H1 (cell line): ENCODE results near the gene SDHAF2. TPM values are rescaled to one million over a fixed set of nuclear protein-coding genes. Genes with fewer than 3 reads are reported as not detected.

Source experiments
- CTCF ChIA-PET: fragments of 300-600 bp; sonication (Branson Sonifier 250); formaldehyde crosslinking; loops from one replicate; lab custom pipeline; 2021; ENCODE audit not compliant: partially characterized antibody; lab: Charles Lee
- POLR2A ChIA-PET: fragments of 300-600 bp; sonication (Branson Sonifier 250); formaldehyde crosslinking; loops from one replicate; lab custom pipeline; 2021; ENCODE audit warnings: inconsistent platforms; ENCODE audit not compliant: partially characterized antibody; lab: Charles Lee
- DNase-seq, 2 experiments: peaks; one replicate each; pipeline versions ENCODE4 v3.0.0 to v3.0.0-alpha.2; 2010 to 2022; ENCODE audit warnings: low spot score in 2 of 2, low read depth in 1 of 2, mixed read lengths in 1 of 2
- FAIRE-seq: peaks from 2 replicates; lab custom pipeline; 2011; peaks lifted over from hg19 to GRCh38; lab: Jason Lieb, UNC
- H2AFZ ChIP-seq: 2 replicates; pipeline ENCODE4 v1.8.1; 2012; ENCODE audit warnings: low read length, inconsistent platforms
- H2AK5ac ChIP-seq: 2 replicates; pipeline ENCODE4 v1.6.1; 2013; ENCODE audit warnings: low read depth, low read length
- H2BK120ac ChIP-seq: replicated peaks from 2 replicates; pipeline ENCODE3; 2013; ENCODE audit warnings: low read depth, low read length, inconsistent platforms
- H2BK12ac ChIP-seq: 2 replicates; pipeline ENCODE4 v1.6.1; 2013; ENCODE audit warnings: low read depth, low read length
- H2BK15ac ChIP-seq: 2 replicates; pipeline ENCODE4 v1.6.1; 2013; ENCODE audit warnings: low read length
- H2BK20ac ChIP-seq: 2 replicates; pipeline ENCODE4 v1.6.1; 2013; ENCODE audit warnings: low read length
- H2BK5ac ChIP-seq: 2 replicates; pipeline ENCODE4 v1.6.1; 2013; ENCODE audit warnings: low read depth, low read length
- H3K14ac ChIP-seq: 2 replicates; pipeline ENCODE4 v1.6.1; 2013; ENCODE audit warnings: inconsistent platforms; ENCODE audit not compliant: insufficient read length
- H3K18ac ChIP-seq: 2 replicates; pipeline ENCODE4 v1.6.1; 2013; ENCODE audit warnings: low read length; ENCODE audit errors: extremely low read depth
- H3K23ac ChIP-seq: 2 replicates; pipeline ENCODE4 v1.6.1; 2013; ENCODE audit warnings: inconsistent platforms; ENCODE audit not compliant: insufficient read length
- H3K23me2 ChIP-seq: 2 replicates; pipeline ENCODE4 v1.6.1; 2013; ENCODE audit warnings: low read depth, low read length
- H3K27ac ChIP-seq: 2 replicates; pipeline ENCODE4 v1.6.1; 2011; ENCODE audit warnings: low read depth, low read length, inconsistent platforms
- H3K27me3 ChIP-seq, 4 experiments: replicated peaks in 1 of 4; 1 replicate in 1 of 4; 2 replicates in 3 of 4; pipeline versions ENCODE4 v1.6.1 to v1.8.1; 2011 to 2013; ENCODE audit warnings: low read length in 3 of 4, mild to moderate bottlenecking in 3 of 4, inconsistent platforms in 2 of 4, mixed read lengths in 2 of 4, moderate library complexity in 1 of 4; ENCODE audit not compliant: control insufficient read depth in 3 of 4, insufficient read depth in 3 of 4; ENCODE audit errors: extremely low read depth in 1 of 4
- H3K36me3 ChIP-seq, 4 experiments: 2 replicates each; pipeline versions ENCODE4 v1.6.1 to v1.8.1; 2011 to 2013; ENCODE audit warnings: mild to moderate bottlenecking in 4 of 4, low read length in 3 of 4, moderate library complexity in 2 of 4, control low read depth in 1 of 4, inconsistent platforms in 1 of 4; ENCODE audit not compliant: insufficient read depth in 4 of 4, control insufficient read depth in 2 of 4
- H3K4ac ChIP-seq: replicated peaks from 2 replicates; pipeline ENCODE3; 2013; ENCODE audit warnings: low read length, low read depth, mixed read lengths, inconsistent platforms; ENCODE audit not compliant: insufficient read length
- H3K4me1 ChIP-seq, 4 experiments: replicated peaks in 1 of 4; 1 replicate in 1 of 4; 2 replicates in 3 of 4; pipeline versions ENCODE4 v1.6.1 to v1.8.1; 2011 to 2013; ENCODE audit warnings: low read length in 3 of 4, inconsistent platforms in 2 of 4, mixed read lengths in 1 of 4; ENCODE audit not compliant: insufficient read depth in 4 of 4, control insufficient read depth in 3 of 4
- H3K4me2 ChIP-seq, 2 experiments: 2 replicates each; pipeline versions ENCODE4 v1.6.1 to v1.8.1; 2011 to 2013; ENCODE audit warnings: low read depth in 2 of 2, low read length in 2 of 2, control low read depth in 1 of 2, inconsistent platforms in 1 of 2, mild to moderate bottlenecking in 1 of 2; ENCODE audit not compliant: insufficient read depth in 1 of 2
- H3K4me3 ChIP-seq, 4 experiments: fragments of 200-600, 300-600 bp in 1 of 4; sonication (generic), shearing (Covaris generic), sonication (Bioruptor Twin) in 1 of 4; 2 replicates each; pipeline versions ENCODE4 v1.5.1 to v1.8.1; 2011 to 2016; ENCODE audit warnings: low read length in 4 of 4, low read depth in 3 of 4, control low read depth in 2 of 4, inconsistent platforms in 2 of 4, mild to moderate bottlenecking in 2 of 4, mixed read lengths in 1 of 4, moderate library complexity in 1 of 4; ENCODE audit not compliant: insufficient read depth in 2 of 4; ENCODE audit errors: extremely low read depth in 1 of 4
- H3K56ac ChIP-seq: replicated peaks from 2 replicates; pipeline ENCODE3; 2013; ENCODE audit warnings: low read depth, mild to moderate bottlenecking, mixed read lengths, low read length, inconsistent platforms; ENCODE audit not compliant: insufficient read length
- H3K79me1 ChIP-seq: 2 replicates; pipeline ENCODE4 v1.6.1; 2013; ENCODE audit warnings: low read depth, low read length, control low read depth
- H3K79me2 ChIP-seq, 2 experiments: 2 replicates each; pipeline versions ENCODE4 v1.6.1 to v1.8.1; 2012 to 2013; ENCODE audit warnings: low read length in 2 of 2, mild to moderate bottlenecking in 2 of 2, inconsistent platforms in 1 of 2; ENCODE audit not compliant: insufficient read depth in 2 of 2, control insufficient read depth in 1 of 2
- H3K9ac ChIP-seq, 4 experiments: replicated peaks in 1 of 4; 1 replicate in 1 of 4; 2 replicates in 3 of 4; pipeline versions ENCODE4 v1.6.1 to v1.8.1; 2011 to 2013; ENCODE audit warnings: low read depth in 3 of 4, low read length in 3 of 4, control low read depth in 2 of 4, mild to moderate bottlenecking in 2 of 4, moderate library complexity in 2 of 4, inconsistent platforms in 1 of 4; ENCODE audit errors: extremely low read depth in 1 of 4
- H3K9me3 ChIP-seq, 2 experiments: 2 replicates each; pipeline versions ENCODE4 v1.6.1 to v1.8.1; 2012 to 2013; ENCODE audit warnings: mild to moderate bottlenecking in 2 of 2, moderate library complexity in 2 of 2, control low read depth in 1 of 2, inconsistent platforms in 1 of 2, low read depth in 1 of 2, low read length in 1 of 2, mixed read lengths in 1 of 2; ENCODE audit not compliant: insufficient read depth in 2 of 2
- H4K20me1 ChIP-seq, 2 experiments: replicated peaks in 1 of 2; 2 replicates each; pipeline versions ENCODE3 to v1.8.1; 2011 to 2013; ENCODE audit warnings: inconsistent platforms in 2 of 2, low read length in 2 of 2, mild to moderate bottlenecking in 1 of 2; ENCODE audit not compliant: insufficient read depth in 2 of 2, control insufficient read depth in 1 of 2
- H4K5ac ChIP-seq: 2 replicates; pipeline ENCODE4 v1.6.1; 2013; ENCODE audit warnings: low read length, low read depth, mixed read lengths, inconsistent platforms; ENCODE audit not compliant: insufficient read length
- H4K8ac ChIP-seq: 2 replicates; pipeline ENCODE4 v1.8.0; 2013; ENCODE audit warnings: mild to moderate bottlenecking, moderate library complexity, low read length, inconsistent platforms; ENCODE audit not compliant: insufficient read depth; ENCODE audit errors: extremely low read depth
- H4K91ac ChIP-seq: replicated peaks from 2 replicates; pipeline ENCODE3; 2013; ENCODE audit warnings: low read length, mixed read lengths, inconsistent platforms; ENCODE audit not compliant: insufficient read length
- WGBS, 2 experiments: shearing (Covaris generic) in 1 of 2; methylation state at CpG; one replicate each; pipeline versions ENCODE4 v1.1.6 to v1.1.7; 2013 to 2015; ENCODE audit warnings: low lambda C conversion rate in 2 of 2, mixed read lengths in 2 of 2, inconsistent platforms in 1 of 2, low coverage in 1 of 2, missing lambda C conversion rate in 1 of 2; ENCODE audit not compliant: insufficient replicate concordance in 2 of 2, insufficient coverage in 1 of 2, insufficient read length in 1 of 2; ENCODE audit errors: extremely low coverage in 1 of 2, missing lambda C conversion rate in 1 of 2; 5-methylcytosine and 5-hydroxymethylcytosine counted together
- polyA plus RNA-seq, 7 experiments: library from polyadenylated mRNA; depleted of rRNA in 3 of 7; stranded (reverse) in 5 of 7; unstranded in 2 of 7; fragments of >200 nt in 5 of 7; fragments of 200-250 nt in 2 of 7; gene quantifications; 1 replicate in 5 of 7; 2 replicates in 1 of 7; 4 replicates in 1 of 7; pipeline versions ENCODE4 v1.2.1 to v1.2.3, GENCODE V29; 2011 to 2013; ENCODE audit warnings: missing spikeins in 2 of 7, mixed read lengths in 2 of 7
- total RNA-seq: library from RNA; stranded (reverse); fragmentation: NEBNext Ultra II Directional; extraction: Animal tissue kit (Norgen Biotek cat#: 25700); gene quantifications from 2 replicates; pipeline ENCODE4 v1.2.1, GENCODE V29; 2021

Gene SDHAF2
- total and polyA plus RNA-seq, 2 of the 8 experiments (the other 6 are each of a cell fraction or from before 2014, with no cell fraction given), result 41.0 to 114 TPM

GRCh38 chr11:61437496-61437895 lies 7.6 kb downstream of the SDHAF2 start:
- Histone ChIP-seq H3K4me1 (no peaks in the 10 kb centered on the region), H3K27ac (no peak overlapping the region), H3K23ac (no peak overlapping the region), H3K79me1 (peaks cover 15% of the 10 kb centered on the region), H3K4me2 (no peak overlapping the region), H2BK15ac (no peak overlapping the region), H3K4ac (no peak overlapping the region), H3K79me2 (peaks cover 22 to 71% of the 10 kb centered on the region in 2 experiments), H2BK5ac (no peak overlapping the region), H3K9me3 (no peaks in the 10 kb centered on the region), H2BK120ac (no peak overlapping the region), H4K20me1 (peaks cover 5 to 10% of the 10 kb centered on the region in 2 experiments), H4K8ac (no peak overlapping the region), H3K23me2 (no peaks in the 10 kb centered on the region), H3K9ac (no peak overlapping the region; a peak in 1 of 7 replicates), H4K91ac (no peak overlapping the region), H4K5ac (no peak overlapping the region), H3K18ac (no peak overlapping the region), H3K27me3 (no peaks in the 10 kb centered on the region), H3K36me3 (peaks cover 9 to 51% (median 27%) of the 10 kb centered on the region in 4 experiments), H2AK5ac (no peak overlapping the region), H2BK20ac (no peak overlapping the region), H3K56ac (no peak overlapping the region), H3K14ac (no peak overlapping the region), H2AFZ (no peak overlapping the region), H2BK12ac (no peak overlapping the region), H3K4me3 (no peak overlapping the region)
- 92% methylated on average over 5 of the region's 5 CpGs; no CpG with 5 or more reads in 1 of the 2 experiments for WGBS, 2 experiments
- FAIRE-seq (no peak), DNase-seq (no peak)
- ChIA-PET POLR2A (interaction anchor here (4.3 kb wide), 1 partner anchor 8 kb away, joined by 20 read pairs; the partner anchor contains the start of genes CPSF7 and SDHAF2), CTCF (interaction anchor here (2.2 to 6.5 kb wide), 3 partner anchors 10 to 53 kb away, joined by 9 to 96 read pairs (median 26); no protein-coding TSS in a partner anchor)
